ENCODE results near the gene MAST3.
"Not testable (repeated sequence)": the region's sequence is repeated elsewhere in the genome, so short reads cannot be mapped to it uniquely, and the experiment has no call there.

MAST3 gene

DNA sequence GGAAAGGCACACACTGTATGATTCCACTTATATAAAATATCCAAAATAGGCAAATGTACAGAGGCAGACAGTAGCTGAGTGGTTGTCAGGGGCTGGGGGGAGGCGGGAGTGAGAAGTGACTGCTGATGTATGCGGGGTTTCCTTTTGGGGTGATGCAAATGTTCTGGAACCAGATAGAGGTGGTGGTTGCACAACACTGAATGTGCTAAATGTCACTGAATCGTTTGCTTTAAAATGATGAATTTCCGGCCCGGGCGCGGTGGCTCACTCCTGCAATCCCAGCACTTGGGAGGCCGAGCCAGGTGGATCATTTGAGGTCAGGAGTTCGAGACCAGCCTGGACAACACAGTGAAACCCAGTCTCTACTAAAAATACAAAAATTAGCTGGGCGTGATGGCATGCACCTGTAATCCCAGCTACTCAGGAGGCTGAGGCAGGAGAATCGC is 8.5 kb upstream of the MAST3 start:
- not testable (repeated sequence) for DNase-seq

DNA sequence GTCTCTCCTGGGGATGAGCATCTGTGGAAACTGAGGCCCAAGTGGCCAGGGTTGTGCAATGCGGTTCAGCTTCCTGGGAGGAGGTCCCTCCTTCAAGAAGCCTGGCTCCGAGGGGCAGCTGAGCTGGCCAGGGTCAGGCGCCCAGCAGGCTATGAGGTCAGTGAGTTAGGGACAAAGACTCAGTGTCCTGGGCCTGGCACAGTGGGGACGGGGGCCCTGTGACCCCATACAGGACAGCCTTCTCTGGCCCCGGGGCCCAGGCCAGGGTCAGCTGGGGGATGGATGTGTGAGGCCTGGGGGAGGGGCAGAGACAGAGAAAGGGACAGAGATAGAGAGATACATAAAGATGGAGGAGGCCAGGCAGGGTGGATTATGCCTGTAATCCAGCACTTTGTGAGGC is 7.9 kb upstream of the MAST3 start:
- DNase-seq, result no peak

DNA sequence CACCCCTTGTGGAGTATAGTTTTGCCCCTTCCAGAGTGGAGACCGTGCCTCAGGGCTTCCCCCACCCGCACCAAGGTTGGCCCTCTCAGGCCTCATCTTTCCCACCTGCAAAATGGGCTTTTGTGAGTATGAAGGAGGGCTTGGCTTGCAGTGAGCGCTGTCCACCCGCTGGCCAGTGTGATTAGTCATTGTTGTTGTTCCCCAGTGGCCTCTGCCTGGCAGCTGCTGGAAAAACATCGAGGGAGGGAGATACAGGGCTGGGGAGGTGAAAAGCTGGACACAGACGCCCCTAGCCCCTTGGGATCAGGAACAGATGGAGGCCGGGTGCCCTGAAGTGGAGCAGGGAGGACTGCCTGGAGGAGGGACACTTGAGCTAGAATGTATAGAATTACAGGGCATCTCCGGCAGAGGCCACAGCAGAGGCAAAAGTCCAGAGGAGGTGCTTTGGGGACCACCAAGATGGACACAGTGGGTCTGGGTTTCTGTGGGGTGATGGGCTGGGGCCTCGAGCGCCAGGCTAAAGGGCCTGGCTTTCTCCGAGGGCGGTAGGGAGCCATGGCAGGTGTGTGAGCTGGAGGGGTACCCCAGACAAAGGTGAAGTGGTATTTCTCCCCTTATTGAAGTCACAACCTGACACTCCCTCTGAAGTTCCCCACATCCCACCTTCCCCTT is 6.9 kb upstream of the MAST3 start:
- no peak for DNase-seq

DNA sequence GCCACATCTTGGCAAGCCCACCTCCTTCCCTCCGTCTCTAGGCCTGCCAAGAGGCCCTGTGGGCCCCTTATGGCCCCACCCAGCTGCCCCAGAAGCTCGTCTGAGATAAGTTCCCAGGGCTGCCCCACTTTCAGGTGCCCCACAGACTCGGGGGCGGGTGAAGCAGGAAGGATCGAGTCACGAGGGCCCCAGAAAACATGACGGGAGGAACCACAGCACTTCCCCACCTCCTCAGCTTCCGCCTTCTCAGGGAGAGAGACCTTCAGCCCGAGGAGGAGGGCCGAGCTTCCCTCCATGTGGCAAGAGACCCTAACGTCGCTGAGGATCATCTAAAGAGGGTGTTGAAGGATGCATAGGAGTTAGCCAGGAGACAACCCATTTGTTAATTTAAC is 6.4 kb upstream of the MAST3 start:
- DNase-seq, result no peak

DNA sequence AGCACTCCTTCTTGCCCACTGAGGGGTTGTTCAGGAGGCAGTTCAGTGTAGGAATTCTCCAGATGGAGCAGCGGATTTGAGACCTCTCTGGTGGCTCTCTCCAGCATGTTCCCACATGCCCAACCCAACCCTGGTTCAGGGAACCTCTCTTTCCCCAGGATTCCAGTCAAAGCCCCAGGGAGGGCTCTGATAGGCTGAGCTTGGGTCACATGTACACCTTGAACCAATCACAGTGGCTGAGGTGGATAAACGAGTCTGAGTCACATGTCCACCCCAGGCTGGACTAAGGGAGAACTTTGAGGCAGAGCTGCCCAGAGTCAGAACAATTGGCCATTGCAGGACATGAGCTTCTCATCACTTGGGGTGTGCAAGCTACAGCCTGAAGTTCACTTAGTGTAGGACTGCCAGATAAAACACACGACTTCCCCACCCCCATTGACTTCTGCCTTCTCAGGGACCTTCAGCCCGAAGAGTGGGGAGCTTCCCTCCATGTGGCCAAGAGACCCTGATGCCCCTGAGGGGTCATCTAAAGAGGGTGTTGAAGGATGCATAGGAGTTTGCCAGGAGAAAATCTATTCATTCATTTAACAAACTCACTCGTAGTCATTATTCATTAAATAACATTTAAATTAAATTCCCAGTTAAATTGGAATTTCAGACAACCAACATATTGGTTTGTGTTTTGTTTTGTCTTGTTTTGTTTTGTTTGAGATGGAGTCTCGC is 4.0 kb upstream of the MAST3 start:
- DNase-seq, result no peak

DNA sequence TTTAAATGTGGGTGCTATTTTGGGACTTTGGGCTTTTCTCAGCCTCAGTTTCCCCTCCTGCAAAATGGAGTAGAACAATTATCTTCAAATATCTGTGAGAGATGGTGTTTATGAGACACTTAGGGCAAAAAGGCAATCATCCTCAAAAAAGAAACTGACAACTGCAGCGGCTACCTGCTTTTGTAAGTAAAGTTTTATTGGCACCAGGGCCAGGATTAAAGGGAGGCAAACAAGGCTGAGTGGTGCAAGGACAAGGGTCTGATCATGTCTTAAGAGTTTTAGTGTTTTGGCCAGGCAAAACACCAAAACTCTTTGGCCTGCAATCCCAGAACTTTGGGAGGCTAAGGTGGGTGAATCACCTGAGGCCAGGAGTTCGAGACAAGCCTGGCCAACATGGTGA is 1.3 kb upstream of the MAST3 start:
- no peak for DNase-seq

DNA sequence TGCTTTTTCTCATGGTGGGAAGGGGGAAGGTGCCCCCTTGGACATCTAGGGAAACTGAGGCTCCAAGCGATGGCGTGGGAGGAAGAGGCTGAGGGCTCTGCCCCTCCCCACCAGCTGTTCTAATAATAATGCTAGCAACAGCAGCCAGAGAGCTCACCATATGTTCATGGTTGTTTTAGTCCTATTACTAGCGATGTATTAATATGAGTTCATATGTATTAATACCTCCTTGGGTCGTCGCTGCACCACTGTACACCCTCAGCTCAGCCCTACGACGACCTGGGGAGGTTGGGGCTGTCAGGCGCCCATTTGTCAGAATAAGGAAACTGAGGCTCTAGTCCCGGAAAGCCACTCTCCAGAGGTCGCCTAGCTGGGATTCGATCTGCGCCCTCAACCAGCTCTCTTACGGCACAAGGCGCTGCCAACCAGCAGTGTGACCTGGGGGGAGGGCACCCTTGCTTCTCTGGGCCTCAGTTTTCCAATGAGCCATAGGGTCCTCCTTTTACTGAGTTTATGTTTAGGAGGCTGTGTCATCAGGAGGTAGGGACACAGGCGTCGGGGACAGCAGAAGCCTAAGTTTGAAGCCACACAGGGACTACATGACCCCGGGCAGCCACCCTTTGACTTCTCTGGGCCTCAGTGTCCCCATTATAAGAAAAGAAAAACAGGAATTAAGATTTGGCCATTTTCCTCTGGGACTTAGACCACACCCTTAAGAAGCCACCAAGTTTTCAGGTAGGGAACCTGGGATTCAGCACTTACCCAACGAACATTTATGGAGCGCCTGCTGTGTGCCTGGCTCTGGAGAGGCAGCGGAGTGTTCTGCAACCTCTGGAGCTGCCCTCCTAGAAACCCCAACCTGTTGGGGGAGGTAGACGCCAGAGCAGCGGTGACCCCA is 664 bp downstream of the MAST3 start:
- no peak for DNase-seq

DNA sequence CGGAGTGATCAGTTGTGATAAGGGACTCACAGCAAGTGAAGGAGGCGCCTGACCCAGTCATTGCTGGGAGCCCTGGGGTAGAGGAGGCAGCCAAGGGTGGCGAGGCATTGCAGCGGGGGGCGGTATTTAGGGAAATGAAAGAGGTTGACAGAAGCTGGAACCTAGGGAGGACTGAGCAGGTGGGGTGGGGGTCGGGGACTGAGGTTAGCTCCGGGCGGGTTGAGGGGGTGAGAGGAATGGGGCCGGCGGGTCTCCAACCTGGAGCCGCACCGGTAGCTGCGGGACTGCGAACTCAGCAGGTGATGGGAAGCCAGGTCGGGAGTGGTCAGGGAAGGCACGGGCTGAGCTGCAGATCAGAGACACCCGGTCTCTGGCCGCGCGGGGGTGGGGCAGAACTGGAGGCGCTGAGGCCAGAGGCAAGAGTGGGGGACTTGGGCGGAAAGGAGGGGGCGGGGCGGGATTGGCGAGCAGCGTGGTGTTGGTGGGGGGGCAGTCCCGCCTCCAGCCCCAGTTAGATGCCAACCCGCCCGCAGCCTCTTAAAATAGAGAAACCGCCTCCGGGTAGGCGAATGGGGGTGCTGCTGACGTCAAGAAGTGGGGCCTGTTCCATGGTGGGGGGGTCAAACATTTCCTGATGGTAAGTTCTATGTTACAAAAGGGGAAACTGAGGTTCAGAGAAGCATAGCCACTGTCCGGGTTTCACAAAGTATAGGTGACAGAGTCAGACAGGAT is 1.5 kb downstream of the MAST3 start:
- no peak for DNase-seq

DNA sequence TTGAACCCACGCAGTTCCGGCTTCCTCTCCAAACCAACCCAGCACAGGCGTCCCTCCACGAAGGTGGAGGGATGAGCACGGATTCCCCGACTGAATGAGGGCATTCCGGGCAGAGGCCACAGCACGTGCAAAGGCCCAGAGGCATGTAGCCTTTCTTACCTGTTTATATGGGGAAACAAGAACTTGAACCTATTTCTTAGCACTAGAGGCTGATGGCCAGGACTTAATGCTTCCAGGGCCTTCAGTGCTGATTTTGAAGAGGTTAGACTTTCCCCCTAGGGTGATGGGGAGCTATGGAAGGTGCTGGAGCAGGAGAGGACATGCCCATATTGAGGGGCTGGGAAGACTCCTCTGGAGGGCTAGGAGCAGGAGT is 2.0 kb downstream of the MAST3 start:
- no peak for DNase-seq

DNA sequence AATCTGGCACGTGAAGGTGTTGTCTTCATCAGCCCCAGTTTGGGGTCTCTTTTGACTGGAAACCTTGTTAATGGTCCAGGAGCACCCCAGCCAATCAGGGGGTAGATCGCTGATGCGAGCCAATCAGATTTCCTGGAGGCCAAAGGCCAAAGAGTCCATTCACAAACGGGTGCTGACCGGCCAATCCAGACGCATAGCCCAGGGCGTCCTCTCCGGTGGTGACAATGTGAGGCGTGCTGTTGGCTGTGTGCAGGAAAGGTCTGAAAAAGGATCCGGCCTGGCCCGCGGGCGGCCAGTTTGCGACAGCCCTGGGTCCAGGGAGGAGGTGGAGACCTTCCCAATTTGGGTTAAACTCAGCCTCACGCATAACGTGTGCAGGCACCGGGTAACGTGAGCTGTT is 3.1 kb downstream of the MAST3 start:
- no peak for DNase-seq

DNA sequence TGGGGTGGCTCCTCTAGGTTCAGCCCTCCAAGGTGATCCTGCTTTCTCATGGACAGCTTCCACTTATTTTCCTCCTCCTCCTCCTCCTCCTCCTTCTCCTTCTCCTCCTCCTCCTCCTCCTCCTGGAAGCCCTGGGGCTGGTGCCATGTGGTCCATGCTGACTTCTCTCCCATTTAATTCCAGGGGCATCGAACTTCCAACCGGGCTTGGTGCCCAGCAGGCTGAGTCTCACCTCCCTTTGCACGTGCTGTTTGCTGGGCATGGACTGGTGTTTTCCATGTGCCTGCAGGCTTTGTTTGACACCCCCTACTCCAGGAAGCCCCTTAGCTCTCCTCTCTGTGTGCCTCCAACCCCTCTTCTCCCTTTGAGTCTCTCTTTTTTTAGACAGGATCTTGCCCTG is 3.7 kb downstream of the MAST3 start:
- no peak for DNase-seq

DNA sequence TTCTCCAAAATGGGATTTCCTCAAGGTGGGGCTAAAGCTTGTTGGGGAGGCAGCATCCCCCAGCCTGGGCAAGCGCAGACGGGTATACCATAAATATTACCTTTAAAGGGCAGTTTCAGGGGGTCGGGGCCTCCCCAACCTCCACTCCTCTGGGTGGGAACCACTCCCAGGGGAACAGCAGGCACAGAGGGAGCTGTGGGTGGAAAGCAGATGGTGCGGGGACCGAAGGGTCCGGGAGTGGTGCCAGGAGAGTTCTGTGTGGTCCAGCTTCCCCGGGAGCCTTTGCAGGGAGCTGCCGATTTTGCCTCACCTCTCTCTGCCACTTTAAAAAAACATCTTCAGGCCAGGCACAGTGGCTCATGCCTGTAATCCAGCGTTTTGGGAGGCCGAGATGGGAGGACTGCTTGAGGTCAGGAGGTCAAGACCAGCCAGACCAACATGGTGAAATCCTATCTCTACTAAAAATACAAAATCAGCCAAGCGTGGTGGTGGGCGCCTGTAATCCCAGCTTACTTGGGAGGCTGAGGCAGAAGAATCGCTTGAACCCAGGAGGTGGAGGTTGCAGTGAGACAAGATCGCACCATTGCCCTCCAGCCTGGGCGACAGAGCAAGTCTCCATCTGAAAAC is 5.5 kb downstream of the MAST3 start:
- DNase-seq, result no peak

DNA sequence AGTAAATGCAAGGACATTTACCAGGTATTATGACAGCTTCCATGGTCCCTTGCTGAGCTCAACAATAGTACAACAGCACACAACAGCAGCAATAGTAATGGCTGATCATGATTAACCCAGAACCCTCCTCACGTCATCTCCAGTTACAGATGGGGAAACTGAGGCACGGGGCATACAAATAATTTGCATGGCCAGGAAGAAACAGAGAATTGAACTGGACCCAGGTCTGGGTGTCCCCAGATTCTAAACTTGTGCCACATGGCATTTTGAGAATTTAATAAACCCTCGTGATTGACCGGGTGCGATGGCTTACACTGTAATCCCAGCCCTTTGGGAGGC is 7.2 kb downstream of the MAST3 start:
- no peak for DNase-seq

DNA sequence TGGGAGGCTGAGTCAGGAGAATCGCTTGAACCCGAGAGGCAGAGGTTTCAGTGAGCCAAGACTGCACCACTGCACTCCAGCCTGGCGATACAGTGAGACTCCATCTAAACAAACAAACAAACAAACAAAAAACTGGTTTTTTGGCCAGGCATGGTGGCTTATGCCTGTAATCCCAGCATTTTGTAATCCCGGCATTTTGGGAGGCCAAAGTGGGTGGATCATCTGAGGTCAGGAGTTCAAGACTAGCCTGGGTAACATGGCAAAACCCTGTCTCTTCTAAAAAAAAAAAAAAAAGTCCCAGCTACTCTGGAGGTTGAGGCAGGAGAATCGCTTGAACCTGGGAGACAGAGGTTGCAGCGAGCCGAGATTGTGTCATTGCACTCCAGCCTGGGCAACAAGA is 7.7 kb downstream of the MAST3 start:
- not testable (repeated sequence) for DNase-seq

DNA sequence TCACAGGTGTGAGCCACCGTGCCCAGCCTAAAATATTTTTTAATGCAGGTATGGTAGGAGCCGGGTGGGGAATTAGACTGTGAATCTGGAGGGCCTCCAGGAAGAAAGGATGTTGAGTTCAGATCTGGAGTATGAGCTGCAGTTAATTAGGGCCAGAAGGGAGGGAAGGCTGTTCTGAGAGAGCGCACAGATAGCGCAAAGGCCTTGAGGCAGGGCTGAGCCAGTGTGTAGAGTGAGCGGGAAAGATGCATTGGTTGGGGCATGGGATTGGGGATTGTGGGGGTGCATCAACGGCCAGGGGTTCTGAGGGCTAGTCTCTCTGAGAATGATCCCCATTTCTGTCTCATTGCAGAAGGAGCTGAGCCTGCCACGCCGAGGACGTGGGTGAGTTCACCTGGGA is 9.7 kb downstream of the MAST3 start:
- DNase-seq, result no peak

DNA sequence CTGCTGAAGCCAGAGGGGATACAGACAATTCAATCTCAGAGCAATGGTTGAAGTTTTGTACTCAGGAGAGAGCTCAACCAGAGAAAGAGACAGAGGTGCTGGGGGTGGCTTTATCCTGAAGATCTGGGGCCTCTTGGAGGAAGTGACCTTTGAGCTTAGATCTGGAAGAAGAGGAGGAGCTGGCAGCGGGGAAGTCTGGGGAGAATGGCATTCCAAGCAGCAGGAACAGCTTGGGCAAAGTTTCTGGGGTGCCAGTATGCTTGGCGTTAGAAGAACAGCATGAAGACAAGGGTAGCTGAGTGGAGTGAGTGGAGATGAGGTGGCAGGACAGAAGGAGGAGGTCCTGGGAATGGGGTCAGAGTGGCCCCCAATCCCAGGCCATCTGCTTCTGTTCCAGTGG is 11.3 kb downstream of the MAST3 start:
- no peak for DNase-seq

DNA sequence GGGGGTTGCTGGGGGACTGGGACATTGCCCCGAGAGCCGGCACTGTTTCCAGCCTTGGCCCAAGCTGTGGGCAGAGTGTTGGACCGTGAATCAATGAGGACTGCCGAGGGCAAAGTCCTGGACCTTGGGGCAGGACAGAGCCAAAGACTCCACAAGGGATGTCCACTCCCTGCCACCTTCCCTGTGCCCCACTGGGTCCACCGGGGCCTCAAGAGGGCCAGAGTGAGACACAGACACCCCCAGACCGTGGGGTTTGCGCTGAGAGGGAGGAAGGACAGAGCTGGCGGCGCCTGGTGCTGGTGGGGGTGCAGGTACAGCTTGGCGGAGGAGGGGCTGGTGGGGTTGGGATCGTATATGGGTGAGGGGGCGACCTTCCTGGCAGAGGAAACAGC is 11.8 kb downstream of the MAST3 start:
- no peak for DNase-seq

DNA sequence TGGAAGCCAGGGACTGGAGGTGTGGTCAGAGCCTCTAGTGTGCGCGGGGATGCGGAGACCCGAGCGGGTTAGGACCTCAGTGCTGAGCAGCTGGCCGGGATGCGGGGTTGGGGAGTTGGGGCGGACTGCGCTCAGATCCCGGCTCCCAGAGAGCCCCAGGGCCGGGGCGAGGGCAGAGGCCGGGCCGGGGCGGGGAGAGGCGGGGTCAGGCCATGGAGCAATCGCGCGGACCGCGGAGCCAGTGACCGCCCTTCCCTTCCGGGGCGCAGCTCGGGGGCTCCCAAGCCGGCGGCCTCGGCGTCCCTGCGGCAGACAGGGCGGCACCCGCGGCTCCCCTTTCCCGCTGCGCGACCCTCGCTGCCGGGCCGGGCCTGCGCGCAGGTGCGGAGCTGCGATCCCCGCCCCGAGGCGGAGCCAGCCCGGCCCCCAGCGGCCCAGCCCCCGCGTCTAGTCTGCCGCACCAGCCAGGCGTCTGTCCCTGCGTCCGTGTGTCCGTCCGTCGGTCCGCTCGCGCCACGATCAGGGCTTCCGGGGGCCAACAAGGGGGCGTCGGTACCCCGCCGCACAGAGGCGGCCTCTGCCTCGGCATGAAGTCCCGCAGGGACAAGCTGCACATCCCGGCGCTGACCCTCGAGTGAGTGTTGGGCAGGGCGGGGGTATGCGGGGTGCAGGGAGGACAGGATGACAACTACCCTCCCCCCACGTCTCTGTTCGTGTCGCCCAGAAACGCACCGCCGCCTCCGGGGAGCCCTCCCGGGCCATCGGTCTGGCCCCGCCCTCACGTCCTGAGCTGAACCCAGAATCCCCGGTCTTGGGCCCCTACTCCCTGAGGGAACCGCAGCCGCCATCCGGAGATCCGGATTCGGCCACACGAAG is 12.4 kb downstream of the MAST3 start:
- no peak for DNase-seq

DNA sequence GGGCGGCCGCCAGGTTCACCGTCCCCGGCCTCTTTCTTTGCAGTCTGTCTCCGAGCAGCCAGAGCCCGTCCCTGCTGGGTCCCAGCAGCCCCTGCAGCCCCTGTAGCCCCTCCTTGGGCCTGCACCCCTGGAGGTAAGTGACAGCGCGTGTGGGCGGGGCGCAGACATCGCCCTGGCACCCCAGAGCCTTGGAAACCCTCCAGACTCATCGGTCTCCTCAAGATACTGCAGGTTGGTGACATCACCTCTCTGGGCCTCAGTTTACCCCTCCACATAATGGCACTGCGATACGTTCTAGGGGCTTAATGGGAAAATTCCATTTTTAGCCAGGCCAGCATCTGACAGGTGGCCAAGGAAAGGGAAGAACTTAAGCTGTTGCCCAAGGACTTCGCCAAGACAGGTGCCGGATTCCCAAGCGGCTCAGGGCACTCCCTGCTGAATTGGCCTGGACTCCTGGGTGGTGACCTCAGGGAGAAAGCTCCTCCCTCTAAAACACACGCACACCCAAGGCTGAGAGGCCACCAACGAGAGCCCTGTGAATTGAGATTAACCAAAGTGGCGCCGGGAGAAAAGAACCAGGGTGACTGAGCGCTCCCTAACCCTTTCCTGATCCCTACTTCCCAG is 13.1 kb downstream of the MAST3 start:
- DNase-seq, result no peak

DNA sequence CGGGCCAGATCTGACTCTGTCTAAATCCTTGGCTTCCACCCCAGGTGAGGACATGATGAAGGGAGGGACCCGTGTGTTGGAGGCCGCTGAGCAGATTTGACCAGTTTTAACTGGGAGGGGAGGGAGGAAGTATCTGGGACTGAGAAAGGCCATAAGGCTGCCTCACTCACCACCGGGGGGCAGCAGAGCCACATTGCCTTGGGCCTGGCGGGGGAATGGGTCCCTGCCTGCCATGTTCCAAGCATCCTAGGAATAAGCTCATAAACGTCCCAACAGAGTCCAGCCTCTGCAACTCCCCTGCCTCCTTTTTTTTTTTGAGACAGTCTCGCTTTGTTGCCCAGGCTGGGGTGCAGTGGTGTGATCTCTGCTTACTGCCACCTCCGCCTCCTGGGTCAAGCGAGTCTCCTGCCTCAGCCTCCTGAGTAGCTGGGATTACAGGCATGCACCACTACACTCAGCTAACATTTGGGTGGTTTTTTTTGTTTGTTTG is 15.5 kb downstream of the MAST3 start:
- DNase-seq, result peak; percentile 39

DNA sequence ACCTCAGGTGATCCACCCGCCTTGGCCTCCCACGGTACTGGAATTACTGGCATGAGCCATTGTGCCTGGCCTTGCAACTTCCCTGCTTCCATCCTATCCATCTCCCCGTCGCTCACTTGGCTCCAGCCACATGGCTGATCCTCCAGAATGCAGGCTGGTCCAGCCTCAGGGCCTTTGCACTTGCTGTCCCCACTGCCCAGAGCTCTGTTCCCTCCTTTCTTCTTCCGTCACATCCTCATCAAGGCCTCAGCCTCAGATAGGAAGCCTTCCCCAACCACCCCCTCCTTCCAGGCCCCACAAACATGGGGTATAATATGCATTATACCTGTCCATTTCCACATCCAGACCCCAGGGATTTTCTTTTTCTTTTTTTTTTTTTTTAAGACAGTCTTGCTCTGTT is 16.2 kb downstream of the MAST3 start:
- no peak for DNase-seq
